Cardiac ventricle fibroblast (primary cell): ENCODE data around the gene OR13A1. TPM values are rescaled to one million over a fixed set of nuclear protein-coding genes. Genes with fewer than 3 reads are reported as not detected.

ENCODE experiments used
- total RNA-seq: library from RNA; depleted of rRNA; stranded (reverse); fragments of >200 nt; gene quantifications from 2 replicates; pipeline ENCODE4 v1.2.3, GENCODE V29; 2015

OR13A1 gene, protein sequence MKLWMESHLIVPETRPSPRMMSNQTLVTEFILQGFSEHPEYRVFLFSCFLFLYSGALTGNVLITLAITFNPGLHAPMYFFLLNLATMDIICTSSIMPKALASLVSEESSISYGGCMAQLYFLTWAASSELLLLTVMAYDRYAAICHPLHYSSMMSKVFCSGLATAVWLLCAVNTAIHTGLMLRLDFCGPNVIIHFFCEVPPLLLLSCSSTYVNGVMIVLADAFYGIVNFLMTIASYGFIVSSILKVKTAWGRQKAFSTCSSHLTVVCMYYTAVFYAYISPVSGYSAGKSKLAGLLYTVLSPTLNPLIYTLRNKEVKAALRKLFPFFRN
- not detected in 2 replicates for total RNA-seq

DNA sequence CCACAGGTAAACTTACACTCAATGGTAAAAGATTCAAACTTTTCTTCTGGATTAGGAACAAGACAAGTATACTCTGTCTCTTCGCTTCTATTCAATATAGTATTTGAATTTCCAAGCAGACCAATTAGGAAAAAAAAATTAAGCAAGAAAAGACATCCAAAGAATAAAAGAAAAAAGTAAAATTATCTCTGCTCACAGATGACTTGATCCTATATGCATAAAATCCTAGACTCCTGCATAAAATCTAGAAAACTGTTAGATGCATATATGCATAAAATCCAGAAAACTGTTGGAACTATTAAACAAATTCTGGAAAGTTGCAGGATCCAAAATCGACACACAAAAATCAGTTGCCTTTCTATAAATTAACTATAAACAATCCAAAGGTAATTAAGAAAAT lies at the start of gene OR13A1:
TSS of gene OR13A1 (minus strand) at position 101 of the 400 bp plus-strand sequence. CDS start 11,186 bp downstream, outside the sequence.

Other genes with a start within 250 kb of the OR13A1 start
- not detected in 2 replicates for gene ALOX5, start 58.6 kb upstream of the OR13A1 start, total RNA-seq